ENCODE measurements around the gene PTPN14. TPM values are rescaled to one million over a fixed set of nuclear protein-coding genes. Genes with fewer than 3 reads are reported as not detected.
"Not testable (repeated sequence)": the region's sequence is repeated elsewhere in the genome, so short reads cannot be mapped to it uniquely, and the experiment has no call there.

The PTPN14 gene
- total and polyA plus RNA-seq, 5 donors from 2014 or later, result 0.02 to 0.10 (median 0.06) TPM; not detected in 2

- H3K9me3 Mint-ChIP-seq, result peaks cover 0 to 1% (median 0%) of the 10 kb centered on the region in 7 donors
- H3K4me3 Mint-ChIP-seq, result no peak overlapping the region
- no peak overlapping the region for H3K4me3 ChIP-seq (ENCODE audit: low read depth, low read length)
- H3K36me3 Mint-ChIP-seq, result no peaks in the 10 kb centered on the region
- peaks cover 3% of the 10 kb centered on the region for H3K27me3 ChIP-seq (ENCODE audit: control insufficient read depth, insufficient read depth, low read length)
- DNase-seq, result no peak
- H3K27ac ChIP-seq (ENCODE audit: insufficient read depth, low read length, poor library complexity, severe bottlenecking), result no peak overlapping the region
- no peak for ATAC-seq (ENCODE audit: low read depth in 2 of 2)
- H3K4me1 ChIP-seq (ENCODE audit: control insufficient read depth, insufficient read depth, low read length, poor library complexity, severe bottlenecking), result no peaks in the 10 kb centered on the region
- peaks cover 6% of the 10 kb centered on the region for H3K27me3 Mint-ChIP-seq
- no peak overlapping the region for H3K27ac Mint-ChIP-seq
- H3K9me3 ChIP-seq (ENCODE audit: control insufficient read depth in 2 of 2, low read length in 2 of 2), result no peaks in the 10 kb centered on the region
- H3K36me3 ChIP-seq (ENCODE audit: control insufficient read depth, insufficient read depth, low read length), result no peaks in the 10 kb centered on the region
- no peaks in the 10 kb centered on the region for H3K4me1 Mint-ChIP-seq
Measured at GRCh38 chr1:214492401-214493075, 58.9 kb downstream of the PTPN14 start.

DNA sequence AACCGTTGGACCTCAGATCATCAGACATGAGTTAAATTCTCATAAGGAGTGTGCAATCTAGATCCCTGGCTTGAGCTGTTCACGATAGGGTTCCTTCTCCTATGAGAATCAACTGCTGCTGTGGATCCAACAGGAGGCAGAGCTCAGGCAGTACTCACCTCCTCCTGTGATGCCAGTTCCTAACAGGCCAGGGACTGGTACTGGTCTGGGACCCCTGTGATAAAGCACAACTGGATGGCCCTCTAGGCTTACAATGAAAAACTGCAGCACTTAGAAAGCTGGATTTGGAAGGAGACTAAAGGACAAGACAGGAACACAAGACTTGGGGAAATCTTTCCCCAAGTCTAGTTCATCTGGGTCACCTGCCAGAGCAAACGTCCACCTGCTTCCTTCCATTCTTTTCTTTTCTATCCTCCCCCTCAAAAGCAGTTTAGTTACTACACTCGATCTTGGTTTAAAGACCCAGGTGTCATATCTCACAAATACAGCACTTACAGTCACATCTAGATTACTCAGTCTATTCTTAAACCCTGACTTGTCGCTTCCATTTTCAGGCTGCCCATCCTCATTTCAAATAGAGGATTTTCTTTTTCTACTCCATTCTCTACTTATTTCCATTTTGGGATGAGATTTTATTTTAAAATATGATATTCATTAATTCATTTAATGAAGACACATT lies 59.8 kb downstream of the PTPN14 start:
- no peaks in the 10 kb centered on the region for H3K4me1 ChIP-seq (ENCODE audit: control insufficient read depth, insufficient read depth, low read length, poor library complexity, severe bottlenecking)
- peaks cover 0 to 1% (median 0%) of the 10 kb centered on the region in 7 donors for H3K9me3 Mint-ChIP-seq
- no peak overlapping the region for H3K27ac Mint-ChIP-seq

GRCh38 chr1:214485151-214485550 lies 66.3 kb downstream of the PTPN14 start:
- peaks cover 13% of the 10 kb centered on the region for H3K27me3 Mint-ChIP-seq
- no peak overlapping the region for H3K27ac Mint-ChIP-seq
- H3K27ac ChIP-seq (ENCODE audit: insufficient read depth, low read length, poor library complexity, severe bottlenecking), result no peak overlapping the region
- H3K27me3 ChIP-seq (ENCODE audit: control insufficient read depth, insufficient read depth, low read length), result no peaks in the 10 kb centered on the region
- no peaks in the 10 kb centered on the region for H3K4me1 ChIP-seq (ENCODE audit: control insufficient read depth, insufficient read depth, low read length, poor library complexity, severe bottlenecking)
- no peak for DNase-seq
- no peaks in the 10 kb centered on the region for H3K36me3 Mint-ChIP-seq
- H3K4me1 Mint-ChIP-seq, result no peaks in the 10 kb centered on the region
- no peaks in the 10 kb centered on the region for H3K9me3 ChIP-seq (ENCODE audit: control insufficient read depth in 2 of 2, low read length in 2 of 2)
- no peaks in the 10 kb centered on the region for H3K36me3 ChIP-seq (ENCODE audit: control insufficient read depth, insufficient read depth, low read length)
- no peak for ATAC-seq (ENCODE audit: low read depth in 2 of 2)
- H3K9me3 Mint-ChIP-seq, result peaks cover 0 to 3% (median 0%) of the 10 kb centered on the region in 7 donors
- H3K4me3 Mint-ChIP-seq, result no peak overlapping the region
- no peak overlapping the region for H3K4me3 ChIP-seq (ENCODE audit: low read depth, low read length)

More for the DNA sequence above, 59.8 kb downstream of the PTPN14 start:
- Histone ChIP-seq H3K27ac (ENCODE audit: insufficient read depth, low read length, poor library complexity, severe bottlenecking) (no peak overlapping the region), H3K27me3 (ENCODE audit: control insufficient read depth, insufficient read depth, low read length) (no peaks in the 10 kb centered on the region), H3K4me3 (ENCODE audit: low read depth, low read length) (no peak overlapping the region), H3K9me3 (ENCODE audit: control insufficient read depth in 2 of 2, low read length in 2 of 2) (no peaks in the 10 kb centered on the region), H3K36me3 (ENCODE audit: control insufficient read depth, insufficient read depth, low read length) (no peaks in the 10 kb centered on the region)
- Mint-ChIP-seq H3K27me3 (peaks cover 6% of the 10 kb centered on the region), H3K4me1 (no peaks in the 10 kb centered on the region), H3K36me3 (no peaks in the 10 kb centered on the region), H3K4me3 (no peak overlapping the region)
- ATAC-seq (ENCODE audit: low read depth in 2 of 2) (no peak), DNase-seq (no peak)

GRCh38 chr1:214483180-214483579 lies 68.2 kb downstream of the PTPN14 start:
- not testable (repeated sequence) for ATAC-seq (ENCODE audit: low read depth in 2 of 2); H3K36me3 ChIP-seq (ENCODE audit: control insufficient read depth, insufficient read depth, low read length); H3K4me1 ChIP-seq (ENCODE audit: control insufficient read depth, insufficient read depth, low read length, poor library complexity, severe bottlenecking); H3K4me3 ChIP-seq (ENCODE audit: low read depth, low read length); H3K27ac ChIP-seq (ENCODE audit: insufficient read depth, low read length, poor library complexity, severe bottlenecking); DNase-seq; H3K9me3 Mint-ChIP-seq; H3K36me3 Mint-ChIP-seq; H3K9me3 ChIP-seq (ENCODE audit: control insufficient read depth in 2 of 2, low read length in 2 of 2); H3K27ac Mint-ChIP-seq; H3K27me3 ChIP-seq (ENCODE audit: control insufficient read depth, insufficient read depth, low read length); H3K4me1 Mint-ChIP-seq
- peaks cover 13% of the 10 kb centered on the region for H3K27me3 Mint-ChIP-seq
- peak overlapping the region in 1 of 4 donors; percentile 7 for H3K4me3 Mint-ChIP-seq

DNA sequence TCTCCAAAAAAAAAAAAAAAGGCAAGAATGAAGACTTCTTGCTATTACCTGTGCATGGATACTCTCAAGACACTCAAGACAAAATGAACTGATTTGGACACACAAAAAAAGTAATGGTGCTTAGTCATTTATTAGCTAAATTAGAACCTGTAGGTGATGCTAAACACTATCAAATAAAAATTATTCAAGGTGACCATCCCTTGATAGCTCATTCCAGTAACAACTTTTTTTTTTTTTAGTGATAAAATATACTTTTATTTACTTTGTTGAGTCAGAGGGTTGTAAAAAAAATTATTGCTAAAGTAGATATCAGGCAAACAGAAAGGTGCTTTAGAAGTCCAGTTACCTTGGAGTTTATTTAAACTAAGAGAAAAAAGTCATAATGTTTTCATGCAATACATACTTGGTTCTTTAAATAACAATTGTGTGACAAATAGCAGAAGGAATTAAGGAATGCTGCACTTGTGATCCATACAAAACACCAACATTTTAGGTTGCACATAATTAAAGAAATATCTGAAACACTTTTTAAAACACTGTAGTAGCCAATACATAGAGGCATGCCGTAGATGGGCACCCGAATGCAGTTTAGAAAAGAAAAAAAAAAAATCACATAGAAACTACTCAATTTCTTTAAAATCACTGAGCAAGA lies 69.3 kb downstream of the PTPN14 start:
- H3K36me3 Mint-ChIP-seq; H3K4me3 ChIP-seq (ENCODE audit: low read depth, low read length); H3K4me1 Mint-ChIP-seq; H3K4me1 ChIP-seq (ENCODE audit: control insufficient read depth, insufficient read depth, low read length, poor library complexity, severe bottlenecking); ATAC-seq (ENCODE audit: low read depth in 2 of 2); H3K27ac ChIP-seq (ENCODE audit: insufficient read depth, low read length, poor library complexity, severe bottlenecking); DNase-seq; H3K36me3 ChIP-seq (ENCODE audit: control insufficient read depth, insufficient read depth, low read length); H3K27ac Mint-ChIP-seq; H3K9me3 Mint-ChIP-seq; H3K4me3 Mint-ChIP-seq; H3K9me3 ChIP-seq (ENCODE audit: control insufficient read depth in 2 of 2, low read length in 2 of 2); H3K27me3 ChIP-seq (ENCODE audit: control insufficient read depth, insufficient read depth, low read length): not testable (repeated sequence)
- peaks cover 16% of the 10 kb centered on the region for H3K27me3 Mint-ChIP-seq

- peaks cover 0 to 2% (median 0%) of the 10 kb centered on the region in 7 donors for H3K9me3 Mint-ChIP-seq
- ATAC-seq (ENCODE audit: low read depth in 2 of 2) (no peak), DNase-seq (no peak)
- Histone ChIP-seq H3K9me3 (ENCODE audit: control insufficient read depth in 2 of 2, low read length in 2 of 2) (no peaks in the 10 kb centered on the region), H3K27me3 (ENCODE audit: control insufficient read depth, insufficient read depth, low read length) (peaks cover 9% of the 10 kb centered on the region), H3K4me1 (ENCODE audit: control insufficient read depth, insufficient read depth, low read length, poor library complexity, severe bottlenecking) (no peaks in the 10 kb centered on the region), H3K36me3 (ENCODE audit: control insufficient read depth, insufficient read depth, low read length) (no peaks in the 10 kb centered on the region), H3K27ac (ENCODE audit: insufficient read depth, low read length, poor library complexity, severe bottlenecking) (no peak overlapping the region), H3K4me3 (ENCODE audit: low read depth, low read length) (no peak overlapping the region)
- H3K4me3 Mint-ChIP-seq, result no peak overlapping the region
- H3K36me3 Mint-ChIP-seq, result no peaks in the 10 kb centered on the region
- H3K4me1 Mint-ChIP-seq, result no peaks in the 10 kb centered on the region
- H3K27me3 Mint-ChIP-seq, result peaks cover 12% of the 10 kb centered on the region
- H3K27ac Mint-ChIP-seq, result no peak overlapping the region
Measured at GRCh38 chr1:214476986-214477870, 74.2 kb downstream of the PTPN14 start.

DNA sequence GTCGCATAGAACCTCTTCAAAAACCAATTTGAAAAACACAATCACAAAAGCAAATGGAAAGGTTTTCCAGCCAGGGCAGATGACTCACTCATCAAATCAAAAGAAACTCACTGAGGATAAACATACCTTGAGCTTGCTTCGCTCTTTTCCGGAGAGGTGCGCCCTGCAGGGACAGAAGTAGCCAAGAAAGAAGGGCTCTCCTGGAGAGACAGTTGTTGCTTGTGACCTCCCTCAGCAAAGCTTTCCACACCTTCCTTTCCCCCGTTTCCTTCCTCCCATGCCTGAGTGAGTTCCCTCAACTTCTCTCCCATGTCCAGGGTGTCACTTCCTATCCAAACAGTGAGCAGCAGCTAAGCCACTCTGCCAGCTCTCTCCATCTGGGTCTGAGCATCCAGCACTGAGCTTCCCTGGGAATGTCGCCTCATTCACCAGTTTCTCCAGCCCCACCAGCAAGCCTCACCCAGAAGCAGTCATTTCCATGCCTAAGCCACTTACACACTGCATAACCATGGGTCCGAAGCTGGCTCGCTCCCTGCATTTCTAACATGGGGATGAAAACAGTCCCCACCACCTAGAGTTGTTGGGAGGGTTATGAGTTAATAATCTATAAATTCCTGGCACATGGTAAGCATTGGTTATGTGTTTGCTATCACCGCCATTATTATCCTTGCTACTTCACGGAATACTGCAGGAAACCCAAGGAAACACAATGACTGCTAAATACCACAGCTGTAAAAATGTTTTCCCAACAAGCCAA lies 75.0 kb downstream of the PTPN14 start:
- no peak for ATAC-seq (ENCODE audit: low read depth in 2 of 2)
- no peaks in the 10 kb centered on the region for H3K36me3 Mint-ChIP-seq
- peaks cover 16% of the 10 kb centered on the region for H3K27me3 Mint-ChIP-seq
- peaks cover 9% of the 10 kb centered on the region for H3K27me3 ChIP-seq (ENCODE audit: control insufficient read depth, insufficient read depth, low read length)
- no peak for DNase-seq
- no peak overlapping the region for H3K4me3 ChIP-seq (ENCODE audit: low read depth, low read length)
- no peak overlapping the region for H3K27ac ChIP-seq (ENCODE audit: insufficient read depth, low read length, poor library complexity, severe bottlenecking)
- H3K9me3 ChIP-seq (ENCODE audit: control insufficient read depth in 2 of 2, low read length in 2 of 2), result no peaks in the 10 kb centered on the region
- H3K4me1 ChIP-seq (ENCODE audit: control insufficient read depth, insufficient read depth, low read length, poor library complexity, severe bottlenecking), result no peaks in the 10 kb centered on the region
- no peak overlapping the region for H3K4me3 Mint-ChIP-seq
- H3K9me3 Mint-ChIP-seq, result peaks cover 0 to 2% (median 0%) of the 10 kb centered on the region in 7 donors
- no peaks in the 10 kb centered on the region for H3K36me3 ChIP-seq (ENCODE audit: control insufficient read depth, insufficient read depth, low read length)
- H3K4me1 Mint-ChIP-seq, result no peaks in the 10 kb centered on the region
- H3K27ac Mint-ChIP-seq, result no peak overlapping the region
